ENCODE measurements around the gene NOP56. TPM values are rescaled to one million over a fixed set of nuclear protein-coding genes. Genes with fewer than 3 reads are reported as not detected.

The NOP56 gene
- total and polyA plus RNA-seq, 2 experiments from 2014 or later: 123 to 149 TPM

GRCh38 chr20:2654384-2654822, 2.0 kb downstream of the NOP56 start:
- peaks cover 69% of the 10 kb centered on the region for H3K79me2 ChIP-seq (ENCODE audit: insufficient read depth)
- peak overlapping the region; percentile 90 for H3K9ac ChIP-seq
- peak overlapping the region; percentile 98 for H3K4me2 ChIP-seq (ENCODE audit: unreplicated experiment)
- no peaks in the 10 kb centered on the region for H3K9me2 ChIP-seq (ENCODE audit: insufficient read depth)
- H3K4me3 ChIP-seq: peak overlapping the region; percentile 89
- TF ChIP-seq EZH2phosphoT487 (IDR thresholded peaks at IDR 0.05; ENCODE audit: insufficient read depth, low read depth) (no peak), EZH2 (IDR thresholded peaks at IDR 0.05; ENCODE audit: insufficient read depth, poor library complexity, severe bottlenecking) (no peak)
- H4K20me1 ChIP-seq (ENCODE audit: insufficient read depth): no peaks in the 10 kb centered on the region
- no peak for DNase-seq
- H3K27ac ChIP-seq: no peak overlapping the region
- H3K9me3 ChIP-seq (ENCODE audit: low read depth): no peaks in the 10 kb centered on the region
- H2AFZ ChIP-seq: no peak overlapping the region
- WGBS, 2 experiments (ENCODE audit: low coverage in 1 of 2, low lambda C conversion rate in 2 of 2, missing lambda C conversion rate in 2 of 2): 77 to 79% methylated on average over 9 of the region's 9 CpGs
- H3K27me3 ChIP-seq (replicated peaks; ENCODE audit: insufficient read depth): no peaks in the 10 kb centered on the region
- H3F3A ChIP-seq (ENCODE audit: insufficient read depth): peaks cover 55% of the 10 kb centered on the region
- H3K36me3 ChIP-seq (ENCODE audit: low read depth): peaks cover 39% of the 10 kb centered on the region
- in situ Hi-C loops (cut with MboI): no loop called here
- H3K4me1 ChIP-seq (ENCODE audit: insufficient read depth): peaks cover 4% of the 10 kb centered on the region; the same call in 1 of the 2 replicates

GRCh38 chr20:2654831-2655230, 2.4 kb downstream of the NOP56 start:
- H3K4me3 ChIP-seq: peak overlapping the region; percentile 89; the same call in 1 of the 2 replicates
- no peak for DNase-seq
- H3K4me2 ChIP-seq (ENCODE audit: unreplicated experiment): peak overlapping the region; percentile 98
- H3K36me3 ChIP-seq (ENCODE audit: low read depth): peaks cover 39% of the 10 kb centered on the region
- no peaks in the 10 kb centered on the region for H4K20me1 ChIP-seq (ENCODE audit: insufficient read depth)
- no peak overlapping the region for H3K27ac ChIP-seq
- H3K4me1 ChIP-seq (ENCODE audit: insufficient read depth): peaks cover 4% of the 10 kb centered on the region; the same call in 1 of the 2 replicates
- H3K9me2 ChIP-seq (ENCODE audit: insufficient read depth): no peaks in the 10 kb centered on the region
- peaks cover 69% of the 10 kb centered on the region for H3K79me2 ChIP-seq (ENCODE audit: insufficient read depth)
- H3F3A ChIP-seq (ENCODE audit: insufficient read depth): peaks cover 55% of the 10 kb centered on the region
- H2AFZ ChIP-seq: no peak overlapping the region
- in situ Hi-C loops (cut with MboI): no loop called here
- peak overlapping the region; percentile 90 for H3K9ac ChIP-seq
- 91 to 94% methylated on average over 3 of the region's 3 CpGs for WGBS, 2 experiments (ENCODE audit: low coverage in 1 of 2, low lambda C conversion rate in 2 of 2, missing lambda C conversion rate in 2 of 2)
- no peaks in the 10 kb centered on the region for H3K9me3 ChIP-seq (ENCODE audit: low read depth)
- no peak for TF ChIP-seq EZH2phosphoT487 (IDR thresholded peaks at IDR 0.05; ENCODE audit: insufficient read depth, low read depth)
- TF ChIP-seq EZH2 (IDR thresholded peaks at IDR 0.05; ENCODE audit: insufficient read depth, poor library complexity, severe bottlenecking): no peak
- no peaks in the 10 kb centered on the region for H3K27me3 ChIP-seq (replicated peaks; ENCODE audit: insufficient read depth)

- Histone ChIP-seq H3K9me2 (ENCODE audit: insufficient read depth) (no peaks in the 10 kb centered on the region), H3K9me3 (ENCODE audit: low read depth) (no peaks in the 10 kb centered on the region), H3K4me2 (ENCODE audit: unreplicated experiment) (no peak overlapping the region), H3F3A (ENCODE audit: insufficient read depth) (peaks cover 57% of the 10 kb centered on the region), H3K27ac (no peak overlapping the region), H3K27me3 (replicated peaks; ENCODE audit: insufficient read depth) (no peaks in the 10 kb centered on the region), H3K36me3 (ENCODE audit: low read depth) (peaks cover 39% of the 10 kb centered on the region), H2AFZ (no peak overlapping the region), H3K4me1 (ENCODE audit: insufficient read depth) (peaks cover 4% of the 10 kb centered on the region; the same call in 1 of the 2 replicates), H4K20me1 (ENCODE audit: insufficient read depth) (no peaks in the 10 kb centered on the region), H3K4me3 (no peak overlapping the region), H3K9ac (no peak overlapping the region), H3K79me2 (ENCODE audit: insufficient read depth) (peaks cover 62% of the 10 kb centered on the region)
- no peak for DNase-seq
- TF ChIP-seq EZH2phosphoT487 (IDR thresholded peaks at IDR 0.05; ENCODE audit: insufficient read depth, low read depth): no peak
- no peak for TF ChIP-seq EZH2 (IDR thresholded peaks at IDR 0.05; ENCODE audit: insufficient read depth, poor library complexity, severe bottlenecking)
- in situ Hi-C loops (cut with MboI): no loop called here
- WGBS, 2 experiments (ENCODE audit: low coverage in 1 of 2, low lambda C conversion rate in 2 of 2, missing lambda C conversion rate in 2 of 2): 95 to 96% methylated on average over 17 of the region's 17 CpGs
Observed at GRCh38 chr20:2655331-2656116, 3.1 kb downstream of the NOP56 start.

- 91 to 92% methylated on average over 11 to 12 of the region's 12 CpGs for WGBS, 2 experiments (ENCODE audit: low coverage in 1 of 2, low lambda C conversion rate in 2 of 2, missing lambda C conversion rate in 2 of 2)
- Histone ChIP-seq H3K36me3 (ENCODE audit: low read depth) (peaks cover 43% of the 10 kb centered on the region), H3K4me2 (ENCODE audit: unreplicated experiment) (no peak overlapping the region), H3K27ac (no peak overlapping the region), H3K9me3 (ENCODE audit: low read depth) (no peaks in the 10 kb centered on the region), H3K9ac (no peak overlapping the region), H3K4me1 (ENCODE audit: insufficient read depth) (no peaks in the 10 kb centered on the region), H3K9me2 (ENCODE audit: insufficient read depth) (no peaks in the 10 kb centered on the region), H3K27me3 (replicated peaks; ENCODE audit: insufficient read depth) (no peaks in the 10 kb centered on the region), H2AFZ (no peak overlapping the region), H3K4me3 (no peak overlapping the region), H4K20me1 (ENCODE audit: insufficient read depth) (no peaks in the 10 kb centered on the region), H3F3A (ENCODE audit: insufficient read depth) (peaks cover 56% of the 10 kb centered on the region), H3K79me2 (ENCODE audit: insufficient read depth) (peaks cover 52% of the 10 kb centered on the region)
- TF ChIP-seq EZH2 (IDR thresholded peaks at IDR 0.05; ENCODE audit: insufficient read depth, poor library complexity, severe bottlenecking): no peak
- TF ChIP-seq EZH2phosphoT487 (IDR thresholded peaks at IDR 0.05; ENCODE audit: insufficient read depth, low read depth): no peak
- no peak for DNase-seq
- in situ Hi-C loops (cut with MboI): no loop called here
Observed at GRCh38 chr20:2656471-2657117, 4.2 kb downstream of the NOP56 start.

Measured in GM23248 (cell line).